ENCODE results near the gene RBMS3.

The RBMS3 gene

GRCh38 chr3:29829340-29829739, 548.5 kb downstream of the RBMS3 start:
- no peak overlapping the region for H3K27ac ChIP-seq (ENCODE audit: low read length)
- H3K27me3 ChIP-seq (ENCODE audit: low read depth, low read length): no peaks in the 10 kb centered on the region
- no peaks in the 10 kb centered on the region for H3K4me1 ChIP-seq (ENCODE audit: control insufficient read depth in 1 of 2, insufficient read depth in 2 of 2, low read length in 2 of 2)
- H3K9me3 ChIP-seq (ENCODE audit: control insufficient read depth in 1 of 2, low read length in 2 of 2): no peaks in the 10 kb centered on the region
- peaks cover 0 to 4% of the 10 kb centered on the region in 2 donors for H3K36me3 ChIP-seq (ENCODE audit: control insufficient read depth in 1 of 2, insufficient read depth in 2 of 2, low read length in 2 of 2)
- H3K4me3 ChIP-seq (ENCODE audit: low read depth in 1 of 2, low read length in 2 of 2): no peak overlapping the region

DNA sequence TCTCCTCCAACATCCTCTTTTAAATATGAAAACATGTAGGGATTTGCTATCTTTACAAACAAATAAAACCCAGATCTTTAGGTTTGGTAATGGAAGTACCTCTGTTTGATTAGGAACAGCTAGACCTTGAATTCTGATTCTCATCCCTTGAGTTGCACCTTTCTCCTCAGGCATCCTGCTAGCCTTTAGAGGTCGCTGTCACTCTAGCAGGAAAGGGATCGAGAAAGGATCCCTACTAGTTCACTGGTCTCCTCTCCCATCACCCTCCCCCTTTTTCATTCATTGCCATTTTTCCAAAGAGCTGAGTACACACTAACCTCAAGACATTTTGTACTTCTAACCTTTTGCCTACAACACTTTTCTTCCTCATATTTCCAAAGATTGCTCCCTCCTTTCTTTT, 569.8 kb downstream of the RBMS3 start:
- no peaks in the 10 kb centered on the region for H3K4me1 ChIP-seq (ENCODE audit: control insufficient read depth in 1 of 2, insufficient read depth in 2 of 2, low read length in 2 of 2)
- H3K27ac ChIP-seq (ENCODE audit: low read length): no peak overlapping the region
- no peaks in the 10 kb centered on the region for H3K27me3 ChIP-seq (ENCODE audit: low read depth, low read length)
- H3K36me3 ChIP-seq (ENCODE audit: control insufficient read depth in 1 of 2, insufficient read depth in 2 of 2, low read length in 2 of 2): no peaks in the 10 kb centered on the region
- no peak overlapping the region for H3K4me3 ChIP-seq (ENCODE audit: low read depth in 1 of 2, low read length in 2 of 2)
- no peaks in the 10 kb centered on the region for H3K9me3 ChIP-seq (ENCODE audit: control insufficient read depth in 1 of 2, low read length in 2 of 2)

DNA sequence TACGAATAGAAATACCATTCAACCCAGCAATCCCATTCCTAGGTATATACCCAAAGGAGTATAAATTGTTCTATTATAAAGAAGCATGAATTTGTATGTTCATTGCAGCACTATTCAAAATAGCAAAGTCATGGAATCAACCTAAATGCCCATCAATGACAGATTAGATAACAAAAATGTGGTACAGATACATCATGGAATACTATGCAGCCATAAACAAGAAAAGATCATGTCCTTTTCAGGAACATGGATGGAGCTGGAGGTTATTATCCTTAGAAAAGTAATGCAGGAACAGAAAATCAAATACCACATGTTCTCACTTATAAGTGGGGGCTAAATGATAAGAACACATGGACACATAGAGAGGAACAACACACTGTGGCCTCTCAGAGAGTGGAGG, 571.9 kb downstream of the RBMS3 start:
- Histone ChIP-seq H3K36me3 (ENCODE audit: control insufficient read depth in 1 of 2, insufficient read depth in 2 of 2, low read length in 2 of 2) (no peaks in the 10 kb centered on the region), H3K4me3 (ENCODE audit: low read depth in 1 of 2, low read length in 2 of 2) (no peak overlapping the region), H3K27ac (ENCODE audit: low read length) (no peak overlapping the region), H3K4me1 (ENCODE audit: control insufficient read depth in 1 of 2, insufficient read depth in 2 of 2, low read length in 2 of 2) (no peaks in the 10 kb centered on the region), H3K9me3 (ENCODE audit: control insufficient read depth in 1 of 2, low read length in 2 of 2) (no peaks in the 10 kb centered on the region), H3K27me3 (ENCODE audit: low read depth, low read length) (no peaks in the 10 kb centered on the region)

DNA sequence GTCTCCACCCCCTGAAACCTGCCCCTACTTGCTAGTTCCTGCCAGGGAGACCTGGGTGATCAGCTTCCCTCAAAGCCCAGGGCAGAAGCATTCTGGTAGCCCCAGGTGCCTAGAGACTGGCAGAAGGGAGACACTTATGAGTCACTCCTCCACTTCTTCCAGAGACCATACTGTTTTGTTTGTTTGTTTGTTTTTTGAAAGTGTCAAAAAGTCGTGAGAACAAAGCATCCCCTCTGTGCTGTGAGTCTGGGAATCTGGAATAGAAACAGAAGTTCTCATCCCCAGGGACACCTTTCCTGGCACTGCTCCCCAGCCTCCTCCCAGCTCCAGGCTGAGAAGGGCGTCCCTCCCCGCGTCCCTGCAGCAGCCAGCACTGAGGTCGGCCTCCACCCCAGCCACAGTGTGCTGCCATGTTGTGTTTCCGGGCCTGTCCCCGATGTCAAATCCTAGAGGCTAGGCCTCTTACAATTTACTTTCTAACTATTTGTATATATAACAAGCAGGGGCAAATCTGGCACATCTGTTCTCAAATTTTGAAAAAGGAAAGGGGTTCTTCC, 573.0 kb downstream of the RBMS3 start:
- no peaks in the 10 kb centered on the region for H3K4me1 ChIP-seq (ENCODE audit: control insufficient read depth in 1 of 2, insufficient read depth in 2 of 2, low read length in 2 of 2)
- H3K27me3 ChIP-seq (ENCODE audit: low read depth, low read length): no peaks in the 10 kb centered on the region
- no peak overlapping the region for H3K27ac ChIP-seq (ENCODE audit: low read length)
- no peaks in the 10 kb centered on the region for H3K9me3 ChIP-seq (ENCODE audit: control insufficient read depth in 1 of 2, low read length in 2 of 2)
- no peak overlapping the region for H3K4me3 ChIP-seq (ENCODE audit: low read depth in 1 of 2, low read length in 2 of 2)
- no peaks in the 10 kb centered on the region for H3K36me3 ChIP-seq (ENCODE audit: control insufficient read depth in 1 of 2, insufficient read depth in 2 of 2, low read length in 2 of 2)

DNA sequence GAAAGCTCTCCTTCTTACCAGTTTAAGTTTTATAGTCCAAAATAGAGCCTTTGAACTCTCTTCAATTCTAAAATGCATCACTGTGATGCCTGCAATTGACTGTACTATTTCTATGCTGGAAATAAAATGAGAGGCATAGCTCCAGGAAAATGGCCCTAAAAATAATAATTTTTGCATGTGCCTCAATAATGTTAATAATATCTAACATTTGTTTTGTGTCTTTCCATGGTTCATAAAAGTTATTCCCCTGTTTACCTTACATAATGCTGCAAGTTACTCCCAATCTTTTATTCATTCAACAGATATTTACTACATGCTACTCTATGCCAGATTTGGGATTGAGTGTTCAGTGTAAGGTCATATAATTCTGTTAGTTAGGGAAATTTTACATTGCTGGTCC, 574.0 kb downstream of the RBMS3 start:
- Histone ChIP-seq H3K4me3 (ENCODE audit: low read depth in 1 of 2, low read length in 2 of 2) (no peak overlapping the region), H3K36me3 (ENCODE audit: control insufficient read depth in 1 of 2, insufficient read depth in 2 of 2, low read length in 2 of 2) (no peaks in the 10 kb centered on the region), H3K9me3 (ENCODE audit: control insufficient read depth in 1 of 2, low read length in 2 of 2) (no peaks in the 10 kb centered on the region), H3K27me3 (ENCODE audit: low read depth, low read length) (no peaks in the 10 kb centered on the region), H3K4me1 (ENCODE audit: control insufficient read depth in 1 of 2, insufficient read depth in 2 of 2, low read length in 2 of 2) (no peaks in the 10 kb centered on the region), H3K27ac (ENCODE audit: low read length) (no peak overlapping the region)

- H3K4me3 ChIP-seq (ENCODE audit: low read depth in 1 of 2, low read length in 2 of 2): no peak overlapping the region
- H3K36me3 ChIP-seq (ENCODE audit: control insufficient read depth in 1 of 2, insufficient read depth in 2 of 2, low read length in 2 of 2): no peaks in the 10 kb centered on the region
- no peaks in the 10 kb centered on the region for H3K4me1 ChIP-seq (ENCODE audit: control insufficient read depth in 1 of 2, insufficient read depth in 2 of 2, low read length in 2 of 2)
- H3K9me3 ChIP-seq (ENCODE audit: control insufficient read depth in 1 of 2, low read length in 2 of 2): no peaks in the 10 kb centered on the region
- H3K27me3 ChIP-seq (ENCODE audit: low read depth, low read length): no peaks in the 10 kb centered on the region
- no peak overlapping the region for H3K27ac ChIP-seq (ENCODE audit: low read length)
Observed at GRCh38 chr3:29859726-29860270, 578.9 kb downstream of the RBMS3 start.

DNA sequence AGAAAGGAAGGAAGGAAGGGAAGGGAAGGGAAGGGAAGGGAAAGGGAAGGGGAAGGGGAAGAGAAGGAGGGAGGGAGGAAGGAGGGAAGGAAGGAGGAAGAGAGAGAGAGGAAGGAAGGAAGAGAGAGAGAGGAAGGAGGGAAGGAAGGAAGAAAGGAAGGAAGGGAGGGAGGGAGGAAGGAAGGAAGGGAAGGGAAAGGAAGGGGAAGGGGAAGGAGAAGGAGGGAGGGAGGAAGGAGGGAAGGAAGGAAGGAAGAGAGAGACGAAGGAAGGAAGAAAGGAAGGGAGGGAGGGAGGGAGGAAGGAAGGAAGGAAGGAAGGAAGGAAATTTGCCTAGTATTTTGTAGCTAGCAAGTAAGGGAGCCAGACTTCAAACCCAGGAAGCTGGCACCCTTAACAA, 583.9 kb downstream of the RBMS3 start:
- no peaks in the 10 kb centered on the region for H3K27me3 ChIP-seq (ENCODE audit: low read depth, low read length)
- H3K4me1 ChIP-seq (ENCODE audit: control insufficient read depth in 1 of 2, insufficient read depth in 2 of 2, low read length in 2 of 2): no peaks in the 10 kb centered on the region
- H3K27ac ChIP-seq (ENCODE audit: low read length): no peak overlapping the region
- H3K4me3 ChIP-seq (ENCODE audit: low read depth in 1 of 2, low read length in 2 of 2): no peak overlapping the region
- H3K36me3 ChIP-seq (ENCODE audit: control insufficient read depth in 1 of 2, insufficient read depth in 2 of 2, low read length in 2 of 2): no peaks in the 10 kb centered on the region
- H3K9me3 ChIP-seq (ENCODE audit: control insufficient read depth in 1 of 2, low read length in 2 of 2): no peaks in the 10 kb centered on the region

DNA sequence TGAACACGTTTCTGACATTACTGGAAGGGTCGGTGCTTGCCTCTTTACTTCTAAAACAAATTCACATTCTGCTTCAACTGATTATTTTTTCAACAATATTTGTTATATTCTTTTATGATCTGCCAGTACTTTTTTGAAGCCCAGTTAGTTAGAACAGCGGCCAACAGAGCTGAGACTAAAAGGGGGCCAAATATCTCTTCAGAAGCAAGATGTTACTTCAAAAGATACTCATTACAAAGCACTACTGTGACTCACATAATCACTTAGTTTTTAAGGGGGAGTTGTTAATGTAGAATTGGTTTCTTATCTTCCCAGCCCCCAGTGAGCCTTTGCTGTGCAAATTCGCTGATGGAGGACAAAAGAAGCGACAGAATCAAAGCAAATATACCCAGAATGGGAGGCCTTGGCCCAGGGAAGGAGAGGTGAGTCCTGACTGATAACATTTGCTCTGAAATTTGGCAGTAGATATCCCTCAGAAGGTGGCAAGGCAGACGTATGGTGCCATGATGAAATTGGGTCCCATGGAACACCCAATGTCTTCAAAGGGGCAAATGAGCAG, 587.8 kb downstream of the RBMS3 start:
- H3K36me3 ChIP-seq (ENCODE audit: control insufficient read depth in 1 of 2, insufficient read depth in 2 of 2, low read length in 2 of 2): no peaks in the 10 kb centered on the region
- H3K4me1 ChIP-seq (ENCODE audit: control insufficient read depth in 1 of 2, insufficient read depth in 2 of 2, low read length in 2 of 2): no peaks in the 10 kb centered on the region
- H3K27ac ChIP-seq (ENCODE audit: low read length): no peak overlapping the region
- H3K27me3 ChIP-seq (ENCODE audit: low read depth, low read length): no peaks in the 10 kb centered on the region
- H3K9me3 ChIP-seq (ENCODE audit: control insufficient read depth in 1 of 2, low read length in 2 of 2): no peaks in the 10 kb centered on the region
- H3K4me3 ChIP-seq (ENCODE audit: low read depth in 1 of 2, low read length in 2 of 2): no peak overlapping the region

DNA sequence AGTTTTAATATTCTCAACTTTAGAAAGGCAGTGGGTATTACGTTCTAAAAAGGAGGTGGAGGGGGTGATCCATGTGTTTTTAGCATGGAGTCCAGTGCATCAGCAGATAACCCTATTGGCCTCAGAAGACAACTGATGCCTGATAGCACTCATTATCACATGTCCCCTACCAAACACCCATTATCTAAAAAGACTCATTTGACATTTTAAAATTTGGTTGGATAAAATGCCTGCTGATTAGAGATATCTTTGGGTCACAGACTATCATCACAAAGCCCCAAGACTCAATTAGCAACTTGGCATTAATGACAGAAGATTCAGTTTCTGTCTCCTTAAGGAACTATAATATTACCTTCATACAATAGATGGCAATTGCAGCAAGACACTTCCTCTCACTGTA, 589.3 kb downstream of the RBMS3 start:
- Histone ChIP-seq H3K27ac (ENCODE audit: low read length) (no peak overlapping the region), H3K27me3 (ENCODE audit: low read depth, low read length) (no peaks in the 10 kb centered on the region), H3K9me3 (ENCODE audit: control insufficient read depth in 1 of 2, low read length in 2 of 2) (no peaks in the 10 kb centered on the region), H3K36me3 (ENCODE audit: control insufficient read depth in 1 of 2, insufficient read depth in 2 of 2, low read length in 2 of 2) (no peaks in the 10 kb centered on the region), H3K4me1 (ENCODE audit: control insufficient read depth in 1 of 2, insufficient read depth in 2 of 2, low read length in 2 of 2) (no peaks in the 10 kb centered on the region), H3K4me3 (ENCODE audit: low read depth in 1 of 2, low read length in 2 of 2) (no peak overlapping the region)

GRCh38 chr3:29871087-29871486, 590.2 kb downstream of the RBMS3 start:
- H3K4me3 ChIP-seq (ENCODE audit: low read depth in 1 of 2, low read length in 2 of 2): no peak overlapping the region
- no peaks in the 10 kb centered on the region for H3K36me3 ChIP-seq (ENCODE audit: control insufficient read depth in 1 of 2, insufficient read depth in 2 of 2, low read length in 2 of 2)
- no peak overlapping the region for H3K27ac ChIP-seq (ENCODE audit: low read length)
- no peaks in the 10 kb centered on the region for H3K4me1 ChIP-seq (ENCODE audit: control insufficient read depth in 1 of 2, insufficient read depth in 2 of 2, low read length in 2 of 2)
- H3K27me3 ChIP-seq (ENCODE audit: low read depth, low read length): no peaks in the 10 kb centered on the region
- no peaks in the 10 kb centered on the region for H3K9me3 ChIP-seq (ENCODE audit: control insufficient read depth in 1 of 2, low read length in 2 of 2)

DNA sequence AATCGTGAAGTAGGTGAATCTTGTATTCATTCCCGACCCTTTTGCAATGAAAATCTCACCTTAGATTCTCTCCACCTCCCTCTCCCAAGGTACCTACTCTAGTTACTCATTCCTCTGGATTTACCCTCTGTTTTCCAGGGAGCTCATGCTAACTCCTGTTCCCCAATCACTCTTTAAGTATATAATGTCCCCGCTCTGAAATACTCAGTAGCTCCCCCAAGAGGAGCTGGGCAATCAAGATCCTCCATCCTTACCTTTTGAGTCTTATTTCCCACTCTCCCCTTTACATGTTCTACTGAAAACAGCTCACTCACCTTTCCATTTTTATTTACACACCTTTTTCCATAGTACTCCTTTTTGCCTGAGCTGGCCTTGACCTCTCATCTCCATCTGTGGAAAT, 599.9 kb downstream of the RBMS3 start:
- Histone ChIP-seq H3K36me3 (ENCODE audit: control insufficient read depth in 1 of 2, insufficient read depth in 2 of 2, low read length in 2 of 2) (no peaks in the 10 kb centered on the region), H3K4me3 (ENCODE audit: low read depth in 1 of 2, low read length in 2 of 2) (no peak overlapping the region), H3K4me1 (ENCODE audit: control insufficient read depth in 1 of 2, insufficient read depth in 2 of 2, low read length in 2 of 2) (no peaks in the 10 kb centered on the region), H3K27ac (ENCODE audit: low read length) (no peak overlapping the region), H3K27me3 (ENCODE audit: low read depth, low read length) (no peaks in the 10 kb centered on the region), H3K9me3 (ENCODE audit: control insufficient read depth in 1 of 2, low read length in 2 of 2) (no peaks in the 10 kb centered on the region)

GRCh38 chr3:29887451-29887850, 606.6 kb downstream of the RBMS3 start:
- H3K27me3 ChIP-seq (ENCODE audit: low read depth, low read length): no peaks in the 10 kb centered on the region
- H3K9me3 ChIP-seq (ENCODE audit: control insufficient read depth in 1 of 2, low read length in 2 of 2): no peaks in the 10 kb centered on the region
- H3K36me3 ChIP-seq (ENCODE audit: control insufficient read depth in 1 of 2, insufficient read depth in 2 of 2, low read length in 2 of 2): no peaks in the 10 kb centered on the region
- H3K4me1 ChIP-seq (ENCODE audit: control insufficient read depth in 1 of 2, insufficient read depth in 2 of 2, low read length in 2 of 2): no peaks in the 10 kb centered on the region
- H3K4me3 ChIP-seq (ENCODE audit: low read depth in 1 of 2, low read length in 2 of 2): no peak overlapping the region
- no peak overlapping the region for H3K27ac ChIP-seq (ENCODE audit: low read length)
